Measurements from ENCODE around the gene HEATR3.

HEATR3 gene

DNA sequence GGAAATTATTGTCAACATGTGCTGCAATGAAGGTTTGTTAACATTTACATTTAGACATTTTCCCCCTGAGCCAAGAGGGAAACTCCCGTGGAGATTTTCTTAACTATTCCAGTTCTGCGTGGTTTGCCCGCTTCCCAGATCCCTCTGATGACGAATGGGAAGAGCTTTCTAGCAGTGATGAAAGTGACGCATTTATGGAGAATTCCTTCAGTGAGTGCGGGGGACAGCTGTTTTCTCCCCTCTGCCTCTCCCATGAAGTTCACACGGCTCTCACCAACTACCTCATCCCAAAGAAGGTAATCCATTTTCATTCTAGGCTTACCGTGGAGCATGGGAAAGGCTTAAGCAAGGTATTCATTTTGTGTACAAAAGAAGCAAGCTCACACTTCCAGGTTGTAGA is 18.2 kb downstream of the HEATR3 start:
- no peak for DNase-seq (ENCODE audit: low spot score)
- TF ChIP-seq, protein P1, sequence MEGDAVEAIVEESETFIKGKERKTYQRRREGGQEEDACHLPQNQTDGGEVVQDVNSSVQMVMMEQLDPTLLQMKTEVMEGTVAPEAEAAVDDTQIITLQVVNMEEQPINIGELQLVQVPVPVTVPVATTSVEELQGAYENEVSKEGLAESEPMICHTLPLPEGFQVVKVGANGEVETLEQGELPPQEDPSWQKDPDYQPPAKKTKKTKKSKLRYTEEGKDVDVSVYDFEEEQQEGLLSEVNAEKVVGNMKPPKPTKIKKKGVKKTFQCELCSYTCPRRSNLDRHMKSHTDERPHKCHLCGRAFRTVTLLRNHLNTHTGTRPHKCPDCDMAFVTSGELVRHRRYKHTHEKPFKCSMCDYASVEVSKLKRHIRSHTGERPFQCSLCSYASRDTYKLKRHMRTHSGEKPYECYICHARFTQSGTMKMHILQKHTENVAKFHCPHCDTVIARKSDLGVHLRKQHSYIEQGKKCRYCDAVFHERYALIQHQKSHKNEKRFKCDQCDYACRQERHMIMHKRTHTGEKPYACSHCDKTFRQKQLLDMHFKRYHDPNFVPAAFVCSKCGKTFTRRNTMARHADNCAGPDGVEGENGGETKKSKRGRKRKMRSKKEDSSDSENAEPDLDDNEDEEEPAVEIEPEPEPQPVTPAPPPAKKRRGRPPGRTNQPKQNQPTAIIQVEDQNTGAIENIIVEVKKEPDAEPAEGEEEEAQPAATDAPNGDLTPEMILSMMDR (IDR thresholded peaks at IDR 0.05; ENCODE audit: extremely low read depth, missing control alignments): no peak

DNA sequence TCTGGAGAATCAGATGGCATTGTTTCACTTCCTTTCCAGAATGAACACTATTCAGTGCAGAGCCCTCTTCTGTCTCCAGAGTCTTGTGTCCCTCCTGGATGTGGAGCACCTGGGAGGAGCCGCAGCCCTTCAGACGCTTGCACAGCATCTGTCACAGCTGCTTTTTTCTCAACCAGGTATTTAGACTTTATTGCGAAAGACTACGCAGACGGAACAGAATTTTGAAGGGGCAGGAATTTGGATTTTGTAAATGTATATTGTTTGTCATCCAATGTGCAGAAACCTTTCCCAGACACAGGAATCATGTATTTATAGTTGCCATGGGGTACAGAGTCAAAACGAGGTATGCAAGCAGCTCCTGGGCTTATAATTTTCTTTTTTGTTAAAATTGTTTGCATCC is 20.4 kb downstream of the HEATR3 start:
- TF ChIP-seq, protein P1 (IDR thresholded peaks at IDR 0.05; ENCODE audit: extremely low read depth, missing control alignments): no peak

DNA sequence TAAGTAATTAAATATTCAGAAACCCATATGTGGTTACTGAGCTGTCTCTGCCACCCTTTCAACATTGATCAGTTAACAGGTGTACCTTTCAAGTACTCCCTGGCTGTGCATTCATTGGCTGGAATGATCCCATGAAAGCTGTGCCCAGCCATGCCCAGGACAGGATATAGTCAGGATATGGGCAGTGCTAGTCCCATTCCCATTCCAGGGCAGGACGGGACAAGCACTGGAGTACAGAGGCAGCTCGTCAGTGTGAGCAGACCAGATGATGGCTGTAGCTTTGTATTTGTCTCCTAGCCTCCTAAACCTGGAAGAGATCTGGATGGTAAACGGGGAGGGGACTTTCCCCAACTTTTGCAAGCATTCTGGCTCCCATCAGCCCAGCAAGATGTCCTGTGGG is 22.5 kb downstream of the HEATR3 start:
- DNase-seq (ENCODE audit: low spot score): no peak
- TF ChIP-seq, protein P1 (IDR thresholded peaks at IDR 0.05; ENCODE audit: extremely low read depth, missing control alignments): no peak

More for the DNA sequence above, 20.4 kb downstream of the HEATR3 start:
- DNase-seq (ENCODE audit: low spot score): no peak

DNA sequence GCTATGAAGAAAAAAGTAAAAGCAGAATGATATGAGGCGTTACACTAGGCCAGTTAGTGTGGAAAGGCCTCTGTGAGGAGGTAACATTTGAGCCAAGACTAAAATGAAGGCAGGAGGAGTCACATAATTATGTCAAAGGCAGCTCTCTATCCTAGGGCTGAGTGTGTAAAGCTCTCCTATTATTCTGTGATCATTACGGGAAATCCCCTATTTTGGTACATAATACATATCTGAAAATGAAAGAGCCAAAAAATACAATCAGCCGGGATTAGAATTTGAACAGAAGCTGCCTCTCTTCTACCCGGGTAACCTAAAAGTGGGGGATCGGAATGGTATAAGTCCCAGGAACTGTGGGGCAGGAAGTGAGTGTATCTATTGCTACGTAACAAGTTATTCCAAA is 27.1 kb downstream of the HEATR3 start:
- TF ChIP-seq, protein P1 (IDR thresholded peaks at IDR 0.05; ENCODE audit: extremely low read depth, missing control alignments): no peak
- DNase-seq (ENCODE audit: low spot score): no peak

DNA sequence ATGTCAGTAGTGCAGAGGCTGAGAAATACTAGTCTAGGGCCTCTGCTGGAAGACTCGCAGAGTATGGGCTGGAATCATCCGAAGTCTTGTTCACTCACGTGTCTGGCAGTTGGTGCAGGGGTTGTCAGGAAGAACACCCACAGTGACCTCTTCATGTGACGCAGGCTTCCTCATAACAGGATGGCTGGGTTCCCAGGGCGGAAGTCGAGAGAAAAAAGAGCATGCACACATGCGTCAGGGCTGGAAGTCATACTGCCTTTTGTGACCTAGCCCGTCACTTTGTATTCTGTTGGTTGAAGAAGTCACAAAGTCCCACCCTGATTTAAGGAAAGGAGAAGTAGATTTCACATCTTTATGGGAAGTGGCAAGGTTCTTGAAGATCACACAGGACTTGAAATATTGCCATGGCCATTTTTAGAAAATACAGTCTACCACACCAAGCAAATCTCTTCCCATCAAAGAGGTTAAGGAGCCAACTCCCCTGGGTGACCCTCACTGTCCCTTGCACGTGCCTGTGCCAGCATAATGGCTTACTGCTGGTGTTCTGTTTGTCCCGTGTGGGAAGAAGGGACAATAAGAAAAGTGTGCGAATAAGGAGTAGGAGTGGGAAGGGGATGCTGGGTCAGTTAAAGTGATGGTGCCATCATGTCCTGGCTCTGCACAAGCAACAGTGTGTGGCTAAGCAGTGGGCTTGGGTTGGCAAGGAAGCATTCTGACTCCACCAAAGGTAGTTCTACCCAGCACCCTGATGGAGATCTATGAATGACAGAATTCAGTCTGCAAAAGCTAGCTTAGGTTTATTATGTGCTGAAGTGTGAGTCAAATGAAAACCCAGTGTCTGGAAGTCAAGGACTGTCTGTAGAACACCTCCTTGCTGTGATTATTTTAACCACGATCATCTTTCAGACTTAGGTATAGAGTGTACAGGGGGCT is 28.1 kb downstream of the HEATR3 start:
- DNase-seq (ENCODE audit: low spot score): peak; percentile 12
- TF ChIP-seq, protein P1 (IDR thresholded peaks at IDR 0.05; ENCODE audit: extremely low read depth, missing control alignments): no peak

DNA sequence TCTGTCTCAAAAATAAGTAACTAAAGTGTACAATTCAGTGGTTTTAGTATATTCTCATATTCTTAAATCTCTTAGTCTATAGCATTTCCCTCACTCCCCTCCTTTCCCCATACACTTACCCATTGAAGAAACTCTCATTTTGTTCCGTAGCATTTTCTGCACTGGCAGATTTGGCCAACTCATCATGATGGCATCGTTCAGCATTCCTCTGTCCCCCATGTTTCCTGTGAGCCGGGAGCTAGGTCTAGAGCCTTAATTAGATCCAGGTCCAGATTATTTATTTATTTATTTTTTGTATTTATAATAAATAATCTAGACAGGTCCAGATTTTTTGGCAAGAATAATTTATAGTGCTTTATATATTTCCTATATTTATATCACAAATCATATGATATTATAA is 31.0 kb downstream of the HEATR3 start:
- DNase-seq (ENCODE audit: low spot score): no peak
- TF ChIP-seq, protein P1 (IDR thresholded peaks at IDR 0.05; ENCODE audit: extremely low read depth, missing control alignments): no peak

DNA sequence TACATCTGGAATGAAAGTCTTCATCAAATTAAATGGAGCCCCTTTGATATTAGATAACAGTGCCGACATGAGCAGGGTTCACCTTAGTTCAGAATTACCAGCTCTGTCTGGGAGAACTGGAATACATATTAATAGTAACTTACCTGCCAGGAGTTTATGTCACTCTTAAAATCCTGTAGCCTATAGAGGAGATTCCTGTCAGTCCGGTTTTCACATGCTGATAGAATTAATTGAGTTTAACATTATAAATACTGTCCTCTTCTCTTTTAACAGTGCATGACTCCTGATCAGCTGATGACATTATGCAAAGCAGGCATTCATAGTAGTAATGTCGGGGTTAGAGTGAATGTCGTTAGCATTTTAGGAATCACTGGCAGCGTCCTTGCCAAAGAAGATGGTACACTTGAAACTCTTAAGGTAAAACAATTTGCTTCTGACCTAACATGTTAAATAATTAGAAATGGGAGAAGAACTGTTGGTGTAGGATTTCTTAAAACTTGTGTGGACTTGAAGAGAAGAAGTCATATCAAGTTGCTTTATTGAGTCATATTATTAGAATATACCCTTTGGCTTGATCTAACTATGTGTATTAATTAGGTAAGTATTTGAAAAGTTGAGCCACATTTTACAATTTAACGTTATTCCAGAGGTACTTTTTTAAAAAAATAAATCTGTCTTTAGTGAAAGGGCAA is 34.3 kb downstream of the HEATR3 start:
- DNase-seq (ENCODE audit: low spot score): no peak
- TF ChIP-seq, protein P1 (IDR thresholded peaks at IDR 0.05; ENCODE audit: extremely low read depth, missing control alignments): no peak
